Peyer's patch (tissue), 4 donors: ENCODE data around the gene SYK.

Experiments
- POLR2A ChIP-seq, 2 donors: fragments of 450-650 bp; IDR thresholded peaks; one replicate each; pipeline ENCODE4 v1.5.1; 2017; ENCODE audit warnings: antibody characterized with exemption in 2 of 2, mild to moderate bottlenecking in 2 of 2, moderate library complexity in 2 of 2
- TF ChIP-seq, protein P1 (sequence below), 6 experiments: fragments of 450-650 bp in 4 of 6; fragments of 200-600 bp in 2 of 6; sonication (generic) in 1 of 6; IDR thresholded peaks; one replicate each; pipeline ENCODE4 v1.5.1; 2017 to 2019; ENCODE audit warnings: antibody characterized with exemption in 6 of 6, mild to moderate bottlenecking in 3 of 6, moderate library complexity in 1 of 6

DNA sequence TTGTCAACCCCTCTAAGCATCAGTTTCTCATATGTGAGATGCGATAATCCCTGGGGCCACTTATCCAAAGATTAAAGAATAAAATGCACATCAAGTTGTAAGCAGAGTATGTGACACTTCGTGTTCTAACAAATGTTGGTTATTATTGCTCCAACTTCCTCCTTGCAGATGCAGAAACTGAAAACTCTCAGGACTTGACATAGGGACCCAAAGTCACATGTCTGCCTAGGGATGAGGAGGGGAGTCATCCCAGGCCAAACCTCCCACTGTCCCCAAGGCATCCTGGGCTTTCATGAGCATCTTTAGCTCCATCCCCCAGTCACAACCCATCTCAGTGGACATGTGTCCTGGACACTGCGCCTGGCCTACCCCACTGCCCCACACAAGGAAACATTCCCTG lies 27.5 kb upstream of the SYK start:
- TF ChIP-seq POLR2A (IDR thresholded peaks at IDR 0.05): no peak
- TF ChIP-seq, protein P1, sequence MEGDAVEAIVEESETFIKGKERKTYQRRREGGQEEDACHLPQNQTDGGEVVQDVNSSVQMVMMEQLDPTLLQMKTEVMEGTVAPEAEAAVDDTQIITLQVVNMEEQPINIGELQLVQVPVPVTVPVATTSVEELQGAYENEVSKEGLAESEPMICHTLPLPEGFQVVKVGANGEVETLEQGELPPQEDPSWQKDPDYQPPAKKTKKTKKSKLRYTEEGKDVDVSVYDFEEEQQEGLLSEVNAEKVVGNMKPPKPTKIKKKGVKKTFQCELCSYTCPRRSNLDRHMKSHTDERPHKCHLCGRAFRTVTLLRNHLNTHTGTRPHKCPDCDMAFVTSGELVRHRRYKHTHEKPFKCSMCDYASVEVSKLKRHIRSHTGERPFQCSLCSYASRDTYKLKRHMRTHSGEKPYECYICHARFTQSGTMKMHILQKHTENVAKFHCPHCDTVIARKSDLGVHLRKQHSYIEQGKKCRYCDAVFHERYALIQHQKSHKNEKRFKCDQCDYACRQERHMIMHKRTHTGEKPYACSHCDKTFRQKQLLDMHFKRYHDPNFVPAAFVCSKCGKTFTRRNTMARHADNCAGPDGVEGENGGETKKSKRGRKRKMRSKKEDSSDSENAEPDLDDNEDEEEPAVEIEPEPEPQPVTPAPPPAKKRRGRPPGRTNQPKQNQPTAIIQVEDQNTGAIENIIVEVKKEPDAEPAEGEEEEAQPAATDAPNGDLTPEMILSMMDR (IDR thresholded peaks at IDR 0.05): no peak
